Ammon's horn (tissue), 1 donor: ENCODE results near the gene KCTD5.
"Not testable (repeated sequence)": the region's sequence is repeated elsewhere in the genome, so short reads cannot be mapped to it uniquely, and the experiment has no call there.

Experiments used
- DNase-seq: peaks from one replicate; pipeline ENCODE4 v3.0.0-alpha.2; 2016; ENCODE audit warnings: low spot score

Gene KCTD5

DNA sequence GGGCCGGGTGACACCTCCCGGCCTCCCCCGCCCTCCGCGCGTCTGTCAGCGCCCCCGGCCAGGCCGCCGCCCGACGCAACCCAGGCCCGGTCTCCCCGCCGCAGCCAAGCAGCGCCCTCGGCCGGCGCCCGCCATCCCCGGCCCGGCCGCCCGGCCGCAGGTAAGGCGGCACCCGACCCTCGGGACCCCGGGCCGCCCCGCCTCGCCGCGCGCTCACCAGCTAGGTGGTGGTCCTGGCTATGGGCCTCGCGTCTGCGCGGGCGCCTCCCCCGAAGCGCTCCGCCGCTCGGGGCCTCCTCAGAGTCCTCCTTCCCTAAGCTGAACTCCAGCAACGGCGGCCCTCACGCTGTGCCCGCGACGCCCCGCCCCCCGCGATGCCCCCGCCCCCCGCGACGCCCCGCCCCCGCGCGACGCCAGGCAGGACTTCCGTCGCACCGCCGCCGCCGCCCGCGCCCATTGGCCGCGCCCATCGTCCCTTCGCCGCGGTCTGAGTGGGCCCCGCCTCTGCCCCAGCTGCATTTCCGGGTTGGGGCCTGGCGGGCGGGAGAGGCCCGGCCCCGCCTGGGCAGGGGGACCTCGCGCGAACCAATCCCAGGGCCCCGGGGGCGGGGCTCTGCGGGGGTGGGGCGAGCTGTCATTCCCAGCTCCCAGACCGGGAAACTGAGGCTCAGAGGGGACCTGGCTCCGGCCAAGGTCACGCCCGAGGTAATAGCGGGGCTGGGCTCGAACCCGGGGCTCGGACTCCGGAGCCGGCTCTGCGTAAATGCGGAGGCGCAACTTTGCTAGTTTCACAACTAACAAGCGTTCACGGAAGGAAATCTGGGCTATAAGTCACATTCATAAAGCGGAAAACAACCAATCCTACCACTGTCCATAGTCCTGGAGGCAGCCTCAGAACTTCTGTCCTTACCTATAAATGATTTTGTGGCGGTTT is 9.0 kb upstream of the KCTD5 start:
- DNase-seq: peak; percentile 97

DNA sequence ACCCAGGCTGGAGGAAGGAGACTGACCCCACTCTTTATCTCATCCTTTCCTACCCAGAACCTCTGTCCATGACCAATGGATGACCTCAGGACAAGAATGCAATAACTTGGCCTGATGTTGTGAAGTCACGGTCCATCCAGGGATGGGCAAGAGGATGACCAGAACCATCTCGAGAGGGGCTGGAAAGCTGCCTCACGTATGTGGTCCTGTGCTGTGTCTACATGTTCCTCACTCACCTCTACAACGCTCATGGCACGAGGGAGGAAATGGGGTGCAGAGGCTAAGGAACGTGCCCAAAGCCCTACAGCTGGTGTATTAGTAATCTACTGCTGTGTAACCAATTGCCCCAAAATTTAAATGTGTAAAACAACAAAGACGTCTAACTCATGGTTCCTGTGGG is 7.3 kb upstream of the KCTD5 start:
- DNase-seq: no peak

DNA sequence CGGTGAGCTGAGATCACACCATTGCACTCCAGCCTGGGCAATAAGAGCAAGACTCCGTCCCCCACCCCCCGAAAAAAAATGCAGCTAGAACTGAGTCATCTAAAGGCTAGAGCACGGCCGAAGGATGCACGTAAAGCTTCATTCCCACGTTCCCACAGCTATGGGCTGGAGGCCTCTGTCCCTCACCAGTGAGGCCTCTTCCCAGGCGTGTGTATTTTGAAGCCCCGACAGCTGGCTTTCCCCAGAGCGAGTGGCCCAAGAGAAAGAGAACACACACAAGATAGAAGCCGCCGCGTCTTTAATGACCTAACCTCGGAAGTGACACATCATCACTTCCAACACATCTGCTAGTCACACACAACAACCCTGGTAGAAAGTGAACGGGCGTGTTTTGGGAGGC is 6.6 kb upstream of the KCTD5 start:
- DNase-seq: no peak

DNA sequence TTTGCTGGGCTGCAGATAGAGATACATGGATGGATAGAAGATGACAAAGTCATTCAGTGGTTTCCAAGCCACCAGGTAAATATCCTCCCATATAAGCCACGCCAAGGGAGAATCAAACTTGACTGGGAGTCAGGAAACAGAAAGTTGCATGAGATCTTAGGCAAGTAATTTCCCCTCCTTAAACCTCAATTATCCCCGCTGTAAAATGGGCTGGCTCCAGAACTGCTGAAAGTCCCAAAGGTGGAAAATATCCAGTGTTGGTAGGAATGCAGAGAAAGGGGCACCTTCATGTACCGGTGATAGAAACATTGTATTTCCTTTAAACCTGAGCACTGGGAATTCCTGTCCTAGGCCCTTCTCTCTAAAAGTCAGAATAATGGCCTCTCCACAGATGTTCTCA is 5.4 kb upstream of the KCTD5 start:
- not testable (repeated sequence) for DNase-seq

DNA sequence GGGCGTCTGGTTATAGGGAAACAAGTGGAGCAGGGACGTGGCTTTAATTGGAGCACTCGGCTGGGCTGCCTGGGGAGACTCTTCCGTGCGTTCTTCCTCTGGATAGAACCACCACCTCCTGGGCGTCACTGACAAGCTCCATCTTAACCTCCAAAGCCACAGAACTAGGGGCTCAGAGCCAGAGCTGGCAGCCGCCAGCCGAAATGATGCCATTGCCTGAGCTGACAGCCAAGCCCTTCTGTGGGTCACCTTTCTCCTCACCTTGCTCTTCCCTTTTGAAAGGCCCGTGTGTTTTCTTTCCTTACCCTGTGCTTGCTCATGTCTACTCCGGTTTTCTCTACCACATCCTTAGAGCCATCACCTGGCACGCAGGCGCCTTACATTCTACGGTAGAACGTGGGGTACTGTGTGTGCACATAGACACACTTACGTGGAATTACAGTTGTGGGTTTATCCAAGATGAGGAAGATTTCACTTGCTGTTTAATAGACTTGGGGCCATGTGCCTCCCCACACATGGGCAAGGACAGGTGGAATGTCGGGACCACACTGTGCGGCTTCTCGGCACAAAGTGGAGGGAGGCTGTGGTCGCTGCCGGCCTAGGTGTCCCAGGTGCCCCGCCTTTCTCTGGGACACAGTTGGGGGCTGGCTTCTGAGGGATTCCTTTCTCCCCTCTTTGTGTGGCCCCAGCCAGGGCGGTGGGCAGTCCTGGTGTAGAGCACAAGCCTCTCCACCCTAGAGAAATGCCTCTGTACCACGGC is 3.9 kb upstream of the KCTD5 start:
- DNase-seq: not testable (repeated sequence)

DNA sequence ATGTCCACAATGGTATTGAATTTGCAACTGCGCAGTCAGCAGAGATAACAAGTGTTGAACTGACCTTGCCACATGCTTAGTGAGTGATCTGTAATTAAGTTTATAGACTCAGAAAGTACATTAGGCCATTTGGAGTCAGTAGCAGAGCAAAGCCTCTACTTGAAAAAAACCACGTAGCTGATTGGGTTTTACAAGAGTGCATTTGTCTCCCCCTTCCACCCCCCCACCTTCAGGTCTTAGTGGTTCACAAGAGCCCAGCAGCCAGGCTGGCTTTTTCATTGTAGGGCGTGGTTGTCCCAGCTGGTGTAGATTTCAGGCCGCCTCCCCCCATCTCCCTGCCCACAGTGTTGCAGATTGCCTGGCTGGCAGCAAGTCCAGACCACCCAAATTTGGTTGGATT is 2.4 kb upstream of the KCTD5 start:
- DNase-seq: not testable (repeated sequence)

DNA sequence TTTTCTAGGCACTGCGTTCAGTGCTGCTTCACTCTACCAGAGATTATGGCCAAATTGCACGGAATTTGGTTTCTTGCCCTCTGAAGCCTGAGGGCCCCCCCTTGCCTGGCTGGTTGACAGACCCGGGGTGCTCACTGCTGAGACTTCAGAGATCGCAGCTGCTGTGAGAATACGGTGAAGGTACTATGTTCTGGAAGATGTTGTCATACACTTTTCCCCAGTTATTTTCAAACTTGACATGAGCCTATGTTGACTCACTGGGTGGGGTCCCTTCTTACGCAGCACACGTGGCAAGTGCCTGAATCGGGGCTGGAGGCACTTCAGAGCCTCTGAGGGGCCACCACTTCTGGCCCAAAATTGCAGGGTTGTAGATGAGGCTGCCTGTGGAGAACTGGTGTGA is 2.0 kb upstream of the KCTD5 start:
- not testable (repeated sequence) for DNase-seq

DNA sequence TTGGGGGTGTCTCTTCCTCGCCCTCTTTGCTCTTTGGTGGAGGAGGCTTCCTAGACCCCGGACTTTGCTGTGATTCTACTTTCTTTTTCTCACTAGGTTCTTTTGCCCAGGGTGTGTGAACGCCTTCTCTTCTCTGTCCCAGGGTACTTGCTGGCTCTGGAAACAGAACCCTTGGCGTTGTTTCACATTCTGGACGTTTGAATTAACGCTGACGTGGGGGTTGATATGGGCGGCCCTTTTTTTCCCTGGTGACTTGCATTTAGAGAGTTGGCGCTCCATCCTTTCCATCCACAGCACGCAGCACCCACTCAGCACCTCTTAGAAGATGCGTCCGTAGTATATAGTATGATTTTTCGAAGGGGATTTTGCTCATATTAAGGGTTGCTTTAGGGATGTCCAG is 718 bp downstream of the KCTD5 start:
- DNase-seq: not testable (repeated sequence)

DNA sequence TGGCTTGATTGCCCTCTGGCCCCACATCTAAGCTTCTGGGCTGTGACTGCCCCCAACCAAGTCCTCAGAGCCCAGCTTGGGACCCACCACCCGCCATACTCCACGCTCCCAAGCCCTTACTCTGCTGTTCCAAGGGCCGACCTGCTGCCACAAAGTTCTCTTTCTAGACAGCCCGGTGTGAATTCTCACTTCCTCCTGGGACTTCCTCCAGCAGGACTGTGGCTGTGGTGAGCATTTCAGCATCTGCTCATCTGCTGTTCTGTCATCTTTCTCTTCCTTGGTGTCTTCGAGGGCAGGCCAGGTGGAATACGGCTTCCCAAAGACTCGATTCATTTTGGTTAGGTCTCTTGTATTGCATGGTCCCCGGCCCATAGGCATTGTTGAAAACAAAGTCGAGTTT is 3.8 kb downstream of the KCTD5 start:
- DNase-seq: not testable (repeated sequence)

DNA sequence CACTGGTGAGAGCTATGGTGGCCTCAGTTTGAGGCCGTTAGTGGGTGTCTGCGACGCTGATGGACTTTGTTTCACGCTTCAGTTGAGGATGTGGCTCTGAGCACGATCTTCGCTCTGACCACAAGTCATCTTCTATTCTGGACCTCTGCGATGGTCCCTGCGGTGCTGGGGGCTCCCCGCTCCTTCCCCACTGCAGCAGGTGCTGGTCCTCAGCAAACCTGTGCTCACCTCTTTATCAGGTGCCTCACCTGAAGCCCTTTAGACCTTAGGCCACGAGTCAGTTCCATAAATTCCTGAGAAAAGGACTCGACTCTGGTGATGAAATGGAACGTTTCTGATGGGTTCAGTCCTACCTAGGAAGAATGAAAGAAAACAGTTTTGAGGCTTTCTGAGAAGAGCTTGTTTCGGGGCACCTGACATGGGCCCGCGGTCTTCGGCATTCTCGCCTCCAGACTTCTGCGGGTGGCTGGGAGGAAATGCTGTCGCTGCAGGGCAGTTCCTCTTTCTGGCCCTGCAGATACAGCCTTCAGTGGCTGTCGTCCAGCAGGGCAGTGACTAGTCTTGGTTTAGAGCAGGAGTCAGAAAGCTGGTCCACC is 4.7 kb downstream of the KCTD5 start:
- peak; percentile 66 for DNase-seq

DNA sequence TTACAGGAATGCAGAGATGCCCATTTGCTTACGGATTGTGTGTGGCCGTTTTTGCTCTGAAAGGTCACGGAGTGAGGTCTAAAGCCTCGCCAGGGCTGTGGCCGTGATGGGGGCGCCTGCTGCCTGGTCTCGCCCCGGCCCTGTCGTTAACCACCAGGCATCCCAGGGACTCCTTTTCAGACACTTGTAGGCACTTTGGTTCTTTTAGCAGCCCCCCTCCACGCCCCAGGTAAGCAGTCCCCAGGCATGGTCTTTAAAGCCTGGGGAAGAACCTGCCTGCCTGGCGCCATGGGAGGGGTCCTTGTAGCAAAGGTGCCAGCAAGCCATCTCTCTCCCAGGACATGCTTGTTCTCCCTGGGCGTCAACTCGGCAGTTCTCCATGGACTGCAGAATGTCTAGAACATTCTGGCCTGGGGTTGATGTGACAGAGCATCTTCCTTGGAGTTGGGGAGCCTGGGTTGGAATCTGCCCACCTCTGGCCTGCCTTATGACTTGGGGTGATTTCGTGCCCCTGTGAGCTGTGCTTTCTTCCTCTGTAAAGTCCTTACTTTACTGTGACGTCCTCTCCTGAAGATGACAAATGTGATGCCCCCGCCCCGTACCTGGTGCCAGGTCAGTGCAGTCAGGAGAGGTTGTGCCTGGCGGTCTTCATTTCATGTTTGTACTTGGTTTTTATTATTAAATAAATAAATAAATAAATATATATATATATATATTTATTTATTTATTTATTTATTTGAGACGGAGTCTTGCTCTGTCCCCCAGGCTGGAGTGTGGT is 5.4 kb downstream of the KCTD5 start:
- DNase-seq: no peak

DNA sequence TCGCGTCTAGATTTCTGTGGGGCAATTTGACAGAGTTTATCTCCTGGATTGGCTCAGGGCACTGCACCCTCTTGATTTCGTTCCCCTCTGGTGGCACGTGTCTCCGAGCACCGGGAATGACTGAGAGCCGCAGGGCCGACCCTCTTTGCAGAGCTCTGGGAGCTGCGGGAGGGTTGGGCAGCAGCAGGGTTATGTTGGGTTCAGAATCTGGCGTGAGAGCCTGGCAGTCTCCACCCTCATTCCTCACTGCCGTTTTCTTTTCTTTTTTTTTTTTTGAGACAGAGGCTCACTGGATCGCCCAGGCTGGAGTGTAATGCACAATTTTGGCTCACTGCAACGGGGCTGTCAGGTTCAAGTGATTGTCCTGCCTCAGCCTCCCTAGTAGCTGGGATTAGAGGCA is 7.1 kb downstream of the KCTD5 start:
- not testable (repeated sequence) for DNase-seq

DNA sequence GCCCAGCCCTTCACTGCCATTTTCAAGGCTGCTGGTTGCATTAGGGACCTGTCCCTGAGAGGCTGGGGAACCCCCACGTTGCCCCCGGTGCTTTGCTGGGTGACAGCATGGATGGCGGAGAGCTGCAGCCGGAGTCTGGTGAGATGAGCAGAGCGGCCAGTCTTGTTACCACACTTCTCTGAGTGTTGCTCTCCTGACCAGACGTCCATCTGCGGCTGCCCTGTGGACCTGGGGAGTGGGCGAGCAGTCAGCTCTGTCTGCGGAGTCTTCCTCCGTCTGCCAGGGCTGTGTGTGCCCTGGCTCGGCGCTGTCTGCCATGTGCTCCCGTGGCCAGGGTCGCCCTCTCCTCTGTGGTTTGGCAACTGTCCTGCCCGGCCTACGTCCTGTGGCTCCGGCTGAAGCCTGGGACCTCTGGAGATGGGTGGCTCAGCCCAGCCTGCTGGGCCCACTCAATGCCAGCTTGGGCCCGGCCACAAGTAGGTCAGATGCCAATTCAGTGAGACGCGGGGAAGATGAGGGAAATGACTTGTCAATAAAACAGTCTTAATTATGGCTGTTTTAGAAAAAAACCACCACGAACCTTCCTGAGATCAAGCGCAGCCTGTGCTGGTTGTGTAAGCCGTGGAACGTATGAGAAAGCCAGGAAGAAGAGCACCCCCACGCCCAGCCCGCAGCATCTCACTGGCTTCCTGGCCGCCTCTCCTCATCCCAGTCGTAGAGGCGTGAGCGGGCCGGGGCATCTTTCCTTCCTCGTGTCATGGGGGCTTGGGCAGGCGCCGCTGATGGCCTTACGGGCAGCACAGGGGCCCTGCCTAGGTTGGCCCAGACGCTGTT is 7.9 kb downstream of the KCTD5 start:
- no peak for DNase-seq

DNA sequence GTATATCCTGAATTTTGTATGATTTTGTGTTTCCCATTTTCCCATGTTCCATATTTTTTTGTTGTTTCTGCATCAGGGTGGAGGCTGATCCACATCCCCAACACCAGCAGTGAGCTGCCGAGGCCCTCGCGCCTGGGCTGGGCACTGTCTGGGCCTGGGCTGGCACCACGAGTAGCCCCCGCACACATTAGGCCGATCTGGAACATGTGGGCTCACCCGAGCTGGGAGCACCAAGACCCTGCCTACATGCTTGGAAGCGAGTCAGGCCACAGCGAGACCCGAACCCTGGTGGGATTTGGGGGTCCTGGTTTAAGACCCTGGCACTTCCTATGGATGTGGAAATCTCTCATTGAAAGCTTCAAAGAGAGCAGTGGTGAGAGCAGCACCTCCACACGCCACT is 8.5 kb downstream of the KCTD5 start:
- no peak for DNase-seq

DNA sequence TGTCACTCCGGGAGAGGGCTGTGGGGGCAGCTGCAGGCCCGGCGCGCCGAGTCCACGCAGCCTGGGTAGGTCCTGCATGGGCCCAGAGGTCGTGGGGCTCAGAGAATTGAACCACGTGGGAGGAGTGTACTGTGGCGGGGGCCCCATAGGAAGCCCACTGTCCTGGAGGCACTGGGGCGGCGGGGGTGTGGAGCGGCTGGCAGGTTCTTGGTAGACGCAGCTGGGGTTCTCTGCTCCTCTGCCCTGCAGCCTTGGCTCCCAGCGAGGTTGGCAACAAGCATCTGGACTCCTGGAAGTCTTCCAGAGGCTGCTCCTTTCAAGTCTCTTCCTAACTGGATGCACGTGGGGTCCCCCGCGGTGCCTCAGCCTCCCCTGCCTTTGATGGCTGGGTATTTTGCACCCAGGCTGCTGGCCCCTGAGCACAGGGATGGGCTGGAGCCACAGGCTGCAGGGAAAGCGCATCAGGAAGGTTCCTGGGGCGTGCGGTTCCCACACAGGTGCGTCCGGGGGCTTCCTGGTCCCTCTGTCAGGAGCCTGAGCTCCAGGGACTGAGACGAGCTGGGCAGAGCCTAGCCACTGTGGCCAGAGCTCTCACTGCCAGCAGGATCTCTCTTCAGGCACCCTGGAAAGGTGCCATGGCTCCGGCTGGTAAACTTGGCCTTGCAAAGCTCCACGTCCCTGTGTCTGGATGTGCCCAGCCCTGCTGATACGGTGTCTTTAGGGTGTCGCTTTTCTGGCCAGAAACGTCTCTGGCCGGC is 9.3 kb downstream of the KCTD5 start:
- peak; percentile 48 for DNase-seq

DNA sequence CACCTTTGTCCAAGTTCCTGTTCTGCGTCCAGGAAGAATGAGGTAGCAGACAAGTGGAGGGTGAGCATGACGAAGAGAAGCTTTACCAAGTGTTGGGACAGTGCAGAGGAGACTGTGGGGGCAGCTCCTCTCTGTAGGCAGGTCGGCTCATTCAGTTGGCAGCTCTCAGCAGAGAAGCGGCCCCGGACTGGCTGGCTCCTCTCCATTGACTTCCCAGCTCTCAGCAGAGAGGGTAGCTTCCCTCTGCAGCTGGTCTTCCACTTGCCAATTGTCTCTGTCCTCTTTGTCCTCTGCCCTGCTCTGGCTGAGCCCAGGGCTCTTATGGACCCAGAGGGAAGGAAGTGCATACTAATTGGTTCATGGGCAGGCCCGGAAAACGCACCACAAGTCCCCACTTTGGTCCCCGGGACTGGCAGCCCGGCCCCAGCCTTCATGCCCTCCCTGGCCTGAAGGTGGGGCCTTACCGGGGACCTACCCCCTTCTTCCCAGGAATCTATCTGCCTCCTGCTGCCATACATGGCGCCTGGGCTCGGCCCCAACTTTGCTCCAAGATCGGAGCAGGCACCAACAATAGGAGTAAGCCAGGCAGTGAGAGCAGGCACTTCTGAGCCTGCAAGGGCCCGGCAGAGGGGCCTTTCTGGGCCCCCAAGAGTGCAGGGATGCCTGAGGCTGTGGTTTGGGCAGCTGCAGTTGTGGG is 10.1 kb downstream of the KCTD5 start:
- peak; percentile 90 for DNase-seq

DNA sequence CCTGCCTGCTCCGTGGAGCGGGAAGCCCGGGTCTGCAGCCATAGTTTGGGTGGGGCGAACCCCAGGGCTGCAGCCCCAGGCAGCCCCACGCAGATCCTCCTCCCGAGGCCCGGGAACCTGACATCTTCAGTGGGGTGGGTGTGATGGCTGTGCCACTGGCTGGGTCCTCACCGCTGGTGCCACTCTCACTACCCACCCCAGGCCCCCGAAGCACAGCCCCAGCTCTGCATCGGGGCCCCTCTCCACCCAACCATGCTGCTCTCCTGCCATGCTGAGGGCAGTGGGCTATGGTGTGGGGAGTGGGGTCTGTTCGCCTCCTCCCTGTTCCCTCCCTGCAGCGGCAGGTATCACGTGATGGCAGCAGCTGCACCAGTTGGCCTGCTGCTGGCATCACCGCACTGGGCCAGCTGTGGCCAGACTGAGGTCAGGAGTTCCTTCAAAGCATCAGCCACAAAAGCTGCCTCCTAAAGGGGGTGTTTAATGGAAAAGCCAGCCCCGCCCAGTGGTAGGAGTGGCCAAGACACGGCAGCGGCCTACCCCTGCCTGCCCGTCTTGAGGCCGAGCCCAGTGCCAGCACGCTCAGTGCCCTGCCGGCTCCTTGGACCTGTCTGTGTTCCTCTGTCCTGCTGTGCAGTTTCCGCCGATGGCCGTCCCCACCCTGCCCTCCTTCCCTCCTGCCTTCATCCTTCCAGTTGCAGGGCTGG is 10.8 kb downstream of the KCTD5 start:
- DNase-seq: peak; percentile 86

DNA sequence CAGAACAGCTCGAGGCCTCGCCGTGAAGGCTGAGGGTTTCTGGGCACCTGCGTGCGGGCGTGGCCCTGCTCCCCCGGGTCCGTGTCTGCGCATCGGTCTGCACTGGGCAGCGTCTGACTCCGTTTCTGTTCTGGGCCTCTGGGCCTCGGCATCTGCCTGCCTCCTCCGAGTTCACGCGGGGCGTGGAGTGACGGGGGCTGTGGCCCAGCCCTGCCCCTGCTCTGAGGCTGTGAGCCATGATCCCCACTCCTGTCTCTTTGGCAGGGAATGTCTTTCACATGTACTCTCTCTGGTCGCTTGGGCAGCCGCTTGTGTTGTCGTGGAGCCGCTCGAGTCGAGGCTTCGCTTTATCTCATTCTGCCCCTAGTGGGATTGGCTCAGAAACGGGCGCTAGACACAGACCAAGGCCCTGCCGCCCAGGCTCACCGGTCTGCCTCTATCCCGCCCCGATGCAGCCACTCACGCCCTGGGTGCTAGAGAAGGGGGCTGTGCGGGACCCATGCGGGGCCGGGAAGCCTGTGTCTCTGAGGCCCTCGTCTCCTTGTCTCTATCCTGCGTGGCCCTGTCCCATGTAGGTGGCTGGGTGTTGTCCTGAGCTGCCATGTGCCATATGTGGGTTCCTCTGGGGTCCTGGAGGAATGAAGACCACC is 14.4 kb downstream of the KCTD5 start:
- not testable (repeated sequence) for DNase-seq
